Thoracic aorta endothelial cell (primary cell): ENCODE results near the gene ZNF716. TPM values are rescaled to one million over a fixed set of nuclear protein-coding genes. Genes with fewer than 3 reads are reported as not detected.

Source experiments
- small RNA-seq: library from RNA; depleted of rRNA; stranded (forward); fragments of <200 nt; gene quantifications from one replicate; pipeline ENCODE3, GENCODE V24; 2012
- total RNA-seq: library from RNA; depleted of rRNA; stranded (reverse); fragments of >200 nt; gene quantifications from 2 replicates; pipeline ENCODE4 v1.2.3, GENCODE V29; 2012

ZNF716 gene
- total RNA-seq: not detected in 2 replicates

DNA sequence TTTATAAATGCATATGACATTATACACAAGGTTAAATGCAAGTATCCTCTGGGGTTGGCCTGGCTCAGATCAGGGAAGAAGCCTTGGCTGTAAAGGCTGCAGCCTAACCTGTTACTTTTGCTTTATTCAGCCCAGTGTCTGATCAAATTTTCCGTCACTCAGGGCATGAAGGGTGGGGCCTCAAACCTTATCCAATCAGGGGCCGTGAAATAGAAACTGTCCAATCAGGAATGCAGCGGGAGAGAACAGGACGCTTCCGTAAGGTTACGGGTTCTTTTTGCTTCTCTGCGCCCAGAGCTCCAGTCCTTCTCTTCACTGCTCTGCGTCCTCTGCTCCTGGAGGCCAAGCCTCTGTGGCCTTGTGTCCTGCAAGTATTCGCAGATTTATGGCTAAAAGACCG is at the start of gene ZNF716:
Gene ZNF716, plus strand, starts transcription at position 274 of the 400 bp plus-strand sequence. Its CDS starts 112 bp downstream, at position 386.

Small RNA genes within 50 kb of the gene (small RNA-seq; reads per million reads assigned to genes)
- gene MIR3147: not detected
